SK-N-SH (cell line): ENCODE results near the gene EPHA3. TPM values are rescaled to one million over a fixed set of nuclear protein-coding genes. Genes with fewer than 3 reads are reported as not detected.
A peak's percentile ranks its signal among the peaks of the same experiment; 100 is the strongest.

ENCODE experiments used
- CTCF ChIA-PET: fragments of 300-600, 350-600 bp; formaldehyde crosslinking; extraction: SDS; loops from one replicate; lab custom pipeline; 2021; lab: Yijun Ruan, JAX
- POLR2A ChIA-PET: fragments of 350-600 bp; sonication (Branson Sonifier 250); formaldehyde crosslinking; extraction: SDS; loops from one replicate; lab custom pipeline; 2020; ENCODE audit warnings: antibody characterized with exemption, inconsistent platforms; lab: Yijun Ruan, JAX
- DNase-seq: peaks from one replicate; pipeline ENCODE4 v3.0.0; 2012
- H2AFZ ChIP-seq: fragments of 200-600 bp; sonication (generic); 2 replicates; pipeline ENCODE4 v1.8.1; 2016; ENCODE audit warnings: antibody characterized with exemption, mild to moderate bottlenecking, low read depth
- H3F3A ChIP-seq: fragments of 200-600 bp; sonication (generic); replicated peaks from 2 replicates; pipeline ENCODE3; 2016; ENCODE audit warnings: antibody characterized with exemption, mild to moderate bottlenecking; ENCODE audit not compliant: insufficient read depth
- H3K27ac ChIP-seq, 2 experiments: fragments of 200-500 bp in 1 of 2; fragments of 200-600 bp in 1 of 2; sonication (Bioruptor generic) in 1 of 2; sonication (generic), shearing (Covaris generic) in 1 of 2; 2 replicates each; pipeline versions ENCODE4 v1.5.1 to v1.6.1; 2014 to 2016; ENCODE audit warnings: low read depth in 2 of 2, inconsistent platforms in 1 of 2, low read length in 1 of 2, mild to moderate bottlenecking in 1 of 2, mixed read lengths in 1 of 2
- H3K27me3 ChIP-seq: fragments of 200-600 bp; sonication (generic), shearing (Covaris generic); 2 replicates; pipeline ENCODE4 v1.6.1; 2016; ENCODE audit warnings: mixed run types; ENCODE audit not compliant: insufficient read depth
- H3K36me3 ChIP-seq, 2 experiments: fragments of 200-500 bp in 1 of 2; fragments of 200-600 bp in 1 of 2; sonication (Bioruptor generic) in 1 of 2; sonication (generic) in 1 of 2; replicated peaks in 1 of 2; 2 replicates each; pipeline versions ENCODE3 to v1.5.1; 2014 to 2016; ENCODE audit warnings: low read length in 1 of 2, mild to moderate bottlenecking in 1 of 2; ENCODE audit not compliant: insufficient read depth in 2 of 2, control insufficient read depth in 1 of 2
- H3K4me1 ChIP-seq, 2 experiments: fragments of 200-500 bp in 1 of 2; fragments of 200-600 bp in 1 of 2; sonication (Bioruptor generic) in 1 of 2; sonication (generic), shearing (Covaris generic) in 1 of 2; 2 replicates each; pipeline versions ENCODE4 v1.5.1 to v1.6.1; 2014 to 2016; ENCODE audit warnings: low read depth in 1 of 2, low read length in 1 of 2, mixed run types in 1 of 2; ENCODE audit not compliant: insufficient read depth in 2 of 2, control insufficient read depth in 1 of 2
- H3K4me2 ChIP-seq: fragments of 200-600 bp; sonication (generic), shearing (Covaris generic); 2 replicates; pipeline ENCODE4 v1.6.1; 2017; ENCODE audit warnings: mixed run types
- H3K4me3 ChIP-seq, 2 experiments: fragments of 200-500 bp in 1 of 2; fragments of 200-600 bp in 1 of 2; sonication (Bioruptor generic) in 1 of 2; sonication (generic), shearing (Covaris generic) in 1 of 2; 2 replicates each; pipeline versions ENCODE4 v1.5.1 to v1.8.1; 2014 to 2016; ENCODE audit warnings: low read depth in 2 of 2, inconsistent platforms in 1 of 2, low read length in 1 of 2, mild to moderate bottlenecking in 1 of 2, mixed read lengths in 1 of 2, moderate library complexity in 1 of 2
- H3K79me2 ChIP-seq: fragments of 200-600 bp; sonication (generic); 2 replicates; pipeline ENCODE4 v1.8.1; 2017; ENCODE audit warnings: mild to moderate bottlenecking; ENCODE audit not compliant: insufficient read depth
- H3K9ac ChIP-seq: fragments of 200-600 bp; sonication (generic); 2 replicates; pipeline ENCODE4 v1.6.1; 2017; ENCODE audit warnings: mixed run types
- H3K9me2 ChIP-seq: fragments of 200-600 bp; sonication (generic); 2 replicates; pipeline ENCODE4 v1.6.1; 2017; ENCODE audit warnings: mixed run types
- H3K9me3 ChIP-seq: fragments of 200-600 bp; sonication (generic); 2 replicates; pipeline ENCODE4 v1.6.1; 2017; ENCODE audit warnings: mixed run types, mild to moderate bottlenecking, moderate library complexity
- H4K20me1 ChIP-seq: fragments of 200-600 bp; sonication (generic); 2 replicates; pipeline ENCODE4 v1.6.1; 2017; ENCODE audit warnings: mild to moderate bottlenecking, mixed run types; ENCODE audit not compliant: insufficient read depth
- EP300 ChIP-seq, 2 experiments: IDR thresholded peaks; 2 replicates each; pipeline versions ENCODE4 v1.4.0 to v1.6.1; 2012; ENCODE audit warnings: borderline replicate concordance in 1 of 2, low read depth in 1 of 2, low read length in 1 of 2
- EZH2phosphoT487 ChIP-seq: fragments of 200-600 bp; sonication (generic); IDR thresholded peaks from 2 replicates; pipeline ENCODE4 v1.6.1; 2017; ENCODE audit warnings: low read depth, mixed run types, mild to moderate bottlenecking, antibody characterized with exemption, moderate library complexity, borderline replicate concordance
- FOXJ3 ChIP-seq: sonication (generic); formaldehyde crosslinking; IDR thresholded peaks from 2 replicates; pipeline ENCODE4 v1.5.1; 2020; ENCODE audit warnings: mild to moderate bottlenecking, missing genetic modification reagents
- GABPA ChIP-seq: IDR thresholded peaks from 2 replicates; pipeline ENCODE4 v1.4.0; 2012; ENCODE audit warnings: low read depth, mild to moderate bottlenecking
- GATA2 ChIP-seq: sonication (generic); formaldehyde crosslinking; IDR thresholded peaks from 2 replicates; pipeline ENCODE4 v1.5.0; 2020; ENCODE audit warnings: mild to moderate bottlenecking, missing genetic modification reagents
- IRF3 ChIP-seq: fragments of 150-350 bp; IDR thresholded peaks from 2 replicates; pipeline ENCODE4 v1.6.1; 2016; ENCODE audit warnings: mild to moderate bottlenecking, low read depth, low read length
- JUND ChIP-seq: IDR thresholded peaks from 2 replicates; pipeline ENCODE4 v1.4.0; 2012
- NRF1 ChIP-seq: IDR thresholded peaks from 2 replicates; pipeline ENCODE4 v1.6.1; 2012; ENCODE audit warnings: low read depth, mild to moderate bottlenecking, low read length
- PBX3 ChIP-seq: IDR thresholded peaks from 2 replicates; pipeline ENCODE4; 2012
- SMC3 ChIP-seq: IDR thresholded peaks from 2 replicates; pipeline ENCODE4 v1.6.1; 2012; ENCODE audit warnings: low read depth, low read length, improper control_type of control experiment
- TCF12 ChIP-seq: IDR thresholded peaks from 2 replicates; pipeline ENCODE4 v1.4.0; 2012
- ZBTB33 ChIP-seq: IDR thresholded peaks from 2 replicates; pipeline ENCODE4 v1.4.0; 2012; ENCODE audit warnings: low read depth, borderline replicate concordance
- WGBS: methylation state at CpG from one replicate; pipeline ENCODE4 v1.1.6; 2017; ENCODE audit warnings: low lambda C conversion rate; 5-methylcytosine and 5-hydroxymethylcytosine counted together
- polyA plus RNA-seq, 3 experiments: library from polyadenylated mRNA; depleted of rRNA; stranded (reverse); fragments of >200 nt; gene quantifications; 2 replicates each; pipeline ENCODE4 v1.2.3, GENCODE V29; 2012

Gene EPHA3
- polyA plus RNA-seq, 1 of the 3 experiments (the other 2 are of a cell fraction), result not detected

- no peaks in the 10 kb centered on the region for H3K9me3 ChIP-seq
- no peaks in the 10 kb centered on the region for H4K20me1 ChIP-seq
- no peak overlapping the region for H2AFZ ChIP-seq
- H3K4me2 ChIP-seq, result no peak overlapping the region
- no peaks in the 10 kb centered on the region for H3K36me3 ChIP-seq
- no peaks in the 10 kb centered on the region; a peak in 1 of 4 replicates for H3K4me1 ChIP-seq
- no peak overlapping the region for H3K9ac ChIP-seq
- H3K27me3 ChIP-seq, result no peaks in the 10 kb centered on the region
- H3K27ac ChIP-seq, result no peak overlapping the region
- no peaks in the 10 kb centered on the region for H3F3A ChIP-seq
- no peak for TF ChIP-seq GATA2 (CRISPR knock-in tag)
- TF ChIP-seq PBX3, result no peak
- TF ChIP-seq NRF1, result no peak
- ChIA-PET POLR2A (no interaction called here), CTCF (no interaction called here)
- no peaks in the 10 kb centered on the region for H3K79me2 ChIP-seq
- no peak for DNase-seq
- H3K4me3 ChIP-seq, result no peak overlapping the region
- 3% methylated on average over 3 of the region's 3 CpGs for WGBS
- no peaks in the 10 kb centered on the region for H3K9me2 ChIP-seq
Measured at GRCh38 chr3:89368846-89369245, 261.4 kb downstream of the EPHA3 start.

GRCh38 chr3:89372456-89372855, 265.0 kb downstream of the EPHA3 start:
- Histone ChIP-seq H4K20me1 (no peaks in the 10 kb centered on the region), H3K4me1 (no peaks in the 10 kb centered on the region; a peak in 1 of 4 replicates), H3K27me3 (no peaks in the 10 kb centered on the region), H3K4me2 (no peak overlapping the region), H3K27ac (no peak overlapping the region), H3K36me3 (no peaks in the 10 kb centered on the region), H3K4me3 (no peak overlapping the region), H3K9ac (no peak overlapping the region), H3F3A (no peaks in the 10 kb centered on the region), H3K79me2 (no peaks in the 10 kb centered on the region), H3K9me3 (no peaks in the 10 kb centered on the region), H3K9me2 (no peaks in the 10 kb centered on the region), H2AFZ (no peak overlapping the region)
- TF ChIP-seq EP300 (IDR thresholded peaks at IDR 0.05; ENCODE audit: borderline replicate concordance in 1 of 2, low read depth in 1 of 2, low read length in 1 of 2), result no peak
- no peak for TF ChIP-seq GABPA
- peak; percentile 25; the same call in 1 of the 2 replicates for TF ChIP-seq TCF12
- no peak for TF ChIP-seq GATA2 (CRISPR knock-in tag)
- TF ChIP-seq ZBTB33, result no peak
- TF ChIP-seq IRF3, result no peak
- no peak for TF ChIP-seq JUND
- peak; percentile 26; the same call in 1 of the 2 replicates for TF ChIP-seq PBX3
- no peak for TF ChIP-seq FOXJ3 (CRISPR knock-in tag)
- TF ChIP-seq SMC3, result no peak
- TF ChIP-seq EZH2phosphoT487, result no peak
- ChIA-PET POLR2A (no interaction called here), CTCF (interaction anchor here (1.3 kb wide), 1 partner anchor 14 kb away, joined by 3 read pairs; no protein-coding TSS in a partner anchor)
- WGBS, result 6% methylated on average over 1 of the region's 1 CpG
- no peak for DNase-seq
